Kidney (tissue), 14 donors: ENCODE measurements around the gene TSC22D4. TPM values are rescaled to one million over a fixed set of nuclear protein-coding genes. Genes with fewer than 3 reads are reported as not detected.
A peak's percentile ranks its signal among the peaks of the same experiment; 100 is the strongest.

Experiments used
- DNase-seq, 5 donors: peaks; one replicate each; pipeline ENCODE4 v3.0.0-alpha.2; 2013 to 2020
- FAIRE-seq: peaks from 2 replicates; lab custom pipeline; 2012; peaks lifted over from hg19 to GRCh38; lab: Jason Lieb, UNC
- H3K27ac ChIP-seq, 2 donors: one replicate each; pipeline ENCODE4 v1.7.0; 2013; ENCODE audit warnings: low read depth in 2 of 2, low read length in 2 of 2, inconsistent platforms in 1 of 2
- H3K27me3 ChIP-seq: one replicate; pipeline ENCODE4 v1.7.1; 2013; ENCODE audit warnings: low read length, inconsistent platforms; ENCODE audit not compliant: control insufficient read depth, insufficient read depth
- H3K36me3 ChIP-seq, 3 donors: one replicate each; pipeline versions ENCODE4 v1.7.0 to v1.7.1; 2013; ENCODE audit warnings: low read length in 3 of 3, control low read depth in 1 of 3, inconsistent platforms in 1 of 3; ENCODE audit not compliant: insufficient read depth in 3 of 3, control insufficient read depth in 2 of 3
- H3K4me1 ChIP-seq, 3 donors: one replicate each; pipeline versions ENCODE4 v1.7.0 to v1.7.1; 2013; ENCODE audit warnings: low read length in 3 of 3, inconsistent platforms in 1 of 3, low read depth in 1 of 3; ENCODE audit not compliant: control insufficient read depth in 2 of 3, insufficient read depth in 2 of 3
- H3K4me3 ChIP-seq, 3 donors: one replicate each; pipeline versions ENCODE4 v1.7.0 to v1.8.1; 2013; ENCODE audit warnings: low read length in 3 of 3, control low read depth in 1 of 3, inconsistent platforms in 1 of 3
- H3K9ac ChIP-seq, 3 donors: one replicate each; pipeline versions ENCODE4 v1.7.0 to v1.7.1; 2013; ENCODE audit warnings: low read length in 3 of 3, control low read depth in 1 of 3, inconsistent platforms in 1 of 3
- H3K9me3 ChIP-seq, 3 donors: one replicate each; pipeline versions ENCODE4 v1.7.0 to v1.7.1; 2013; ENCODE audit warnings: low read length in 3 of 3, control low read depth in 1 of 3, inconsistent platforms in 1 of 3; ENCODE audit not compliant: control insufficient read depth in 2 of 3, insufficient read depth in 1 of 3
- intact Hi-C: fragments of 100-400 bp; cut with DNase I; formaldehyde crosslinking; loops from one replicate; pipeline ENCODE4 v1.11.1; 2022
- polyA plus RNA-seq: library from polyadenylated mRNA; stranded (reverse); fragments of 350-450 nt; fragmentation: Illumina TruSeq; extraction: RNeasy Lipid Tissue Mini Kit (QIAGEN cat#74804); gene quantifications from one replicate; pipeline ENCODE4 v1.2.3, GENCODE V29; 2014; ENCODE audit warnings: low read depth, low replicate concordance; ENCODE audit not compliant: insufficient read depth
- total RNA-seq: library from RNA; stranded (reverse); fragmentation: NEBNext Ultra II Directional; extraction: Animal tissue kit (Norgen Biotek cat#: 25700); gene quantifications from one replicate; pipeline ENCODE4 v1.2.1, GENCODE V29; 2021
- TF ChIP-seq, protein P1 (sequence below): IDR thresholded peaks from 3 replicates; pipeline ENCODE4 v1.5.1; 2012; ENCODE audit warnings: mild to moderate bottlenecking, moderate library complexity, borderline replicate concordance; ENCODE audit not compliant: insufficient read depth; ENCODE audit errors: extremely low read depth
- donor health status: control.
- donor health status: control.
- donor health status: control.
- donor health status: control.
- donor health status: control.
- donor health status: DM: yes; HTN: yes; CAD: no.
- donor health status: Normal renal cell carcinoma (clear cell type).

The TSC22D4 gene
- total and polyA plus RNA-seq, 2 donors from 2014 or later, result 61.5 to 67.0 TPM

DNA sequence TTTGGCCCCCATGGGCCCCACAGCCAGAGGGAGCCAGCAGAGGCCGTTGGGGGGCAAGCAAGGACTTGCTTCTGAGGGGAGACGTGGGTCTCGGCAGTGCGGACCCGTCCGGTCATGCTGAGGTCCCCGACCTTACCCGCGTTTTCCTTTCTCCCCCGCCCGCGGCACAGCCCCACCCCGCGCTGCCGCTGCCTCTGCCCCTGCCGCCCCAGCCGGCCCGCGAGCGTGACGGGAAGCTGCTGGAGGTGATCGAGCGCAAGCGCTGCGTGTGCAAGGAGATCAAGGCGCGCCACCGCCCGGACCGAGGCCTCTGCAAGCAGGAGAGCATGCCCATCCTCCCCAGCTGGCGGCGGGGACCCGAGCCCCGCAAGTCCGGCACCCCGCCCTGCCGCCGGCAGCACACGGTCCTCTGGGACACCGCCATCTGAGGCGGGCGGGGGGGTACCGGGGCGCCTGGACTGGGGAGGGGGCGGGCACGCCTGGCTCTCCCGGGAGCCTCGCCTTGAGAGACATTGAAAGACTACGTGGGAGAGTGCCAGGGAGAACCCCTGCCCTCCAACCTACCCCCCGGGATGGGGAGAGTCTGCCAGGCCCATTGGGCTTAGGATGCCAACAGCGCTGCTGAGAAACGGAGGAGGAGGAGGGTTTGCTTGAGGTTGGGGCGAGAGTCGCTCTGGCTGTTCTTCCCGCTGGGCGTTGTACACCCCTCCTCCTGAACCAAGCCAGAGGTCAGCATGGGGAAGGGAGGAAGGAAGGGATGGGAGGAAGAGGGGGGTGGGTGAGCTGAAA, 14.7 kb upstream of the TSC22D4 start:
- H3K27me3 ChIP-seq, result no peaks in the 10 kb centered on the region
- H3K9ac ChIP-seq, result no peak overlapping the region
- H3K4me1 ChIP-seq, result peaks cover 0 to 5% (median 0%) of the 10 kb centered on the region in 3 donors
- DNase-seq (peak; percentile 72 to 88 (median 79)), FAIRE-seq (no peak)
- TF ChIP-seq, protein P1, sequence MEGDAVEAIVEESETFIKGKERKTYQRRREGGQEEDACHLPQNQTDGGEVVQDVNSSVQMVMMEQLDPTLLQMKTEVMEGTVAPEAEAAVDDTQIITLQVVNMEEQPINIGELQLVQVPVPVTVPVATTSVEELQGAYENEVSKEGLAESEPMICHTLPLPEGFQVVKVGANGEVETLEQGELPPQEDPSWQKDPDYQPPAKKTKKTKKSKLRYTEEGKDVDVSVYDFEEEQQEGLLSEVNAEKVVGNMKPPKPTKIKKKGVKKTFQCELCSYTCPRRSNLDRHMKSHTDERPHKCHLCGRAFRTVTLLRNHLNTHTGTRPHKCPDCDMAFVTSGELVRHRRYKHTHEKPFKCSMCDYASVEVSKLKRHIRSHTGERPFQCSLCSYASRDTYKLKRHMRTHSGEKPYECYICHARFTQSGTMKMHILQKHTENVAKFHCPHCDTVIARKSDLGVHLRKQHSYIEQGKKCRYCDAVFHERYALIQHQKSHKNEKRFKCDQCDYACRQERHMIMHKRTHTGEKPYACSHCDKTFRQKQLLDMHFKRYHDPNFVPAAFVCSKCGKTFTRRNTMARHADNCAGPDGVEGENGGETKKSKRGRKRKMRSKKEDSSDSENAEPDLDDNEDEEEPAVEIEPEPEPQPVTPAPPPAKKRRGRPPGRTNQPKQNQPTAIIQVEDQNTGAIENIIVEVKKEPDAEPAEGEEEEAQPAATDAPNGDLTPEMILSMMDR, result no peak
- intact Hi-C loops, result no loop called here
- no peaks in the 10 kb centered on the region for H3K36me3 ChIP-seq
- H3K9me3 ChIP-seq, result no peaks in the 10 kb centered on the region
- no peak overlapping the region for H3K27ac ChIP-seq
- peak overlapping the region in 1 of 3 donors; percentile 32 for H3K4me3 ChIP-seq

DNA sequence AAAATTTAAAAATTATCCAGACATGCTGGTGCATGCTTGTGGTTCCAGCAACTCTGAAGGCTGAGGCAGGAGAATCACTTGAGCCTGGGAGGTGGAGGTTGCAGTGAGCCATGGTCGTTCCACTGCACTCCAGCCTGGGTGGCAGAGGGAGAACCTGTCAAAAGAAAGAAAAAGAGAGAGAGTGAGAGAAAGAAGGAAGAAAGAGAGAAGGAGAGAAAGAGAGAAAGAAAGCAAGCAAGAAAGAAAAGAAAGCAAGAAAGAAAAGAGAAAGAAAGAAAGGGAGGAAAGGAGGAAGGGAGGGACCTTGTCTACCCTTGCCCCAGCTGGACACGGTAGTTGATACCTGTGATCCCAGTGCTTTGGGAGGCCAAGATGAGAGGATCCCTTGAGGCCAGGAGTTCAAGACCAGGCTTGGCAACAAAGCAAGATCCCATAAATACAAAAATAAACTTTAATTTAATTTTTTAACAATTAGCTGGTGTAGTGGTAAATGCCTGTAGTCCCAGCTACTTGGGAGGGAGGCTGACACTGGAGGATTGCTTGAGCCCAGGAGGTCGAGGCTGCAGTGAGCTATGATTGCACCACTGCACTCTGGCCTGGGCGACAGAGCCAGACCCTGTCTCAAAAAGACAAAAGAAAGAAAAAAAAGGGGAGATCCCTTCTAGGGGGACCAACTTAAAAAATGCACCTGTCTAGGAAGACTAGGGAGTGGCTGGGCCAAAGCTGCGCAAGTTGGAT, 13.9 kb upstream of the TSC22D4 start:
- TF ChIP-seq, protein P1, result no peak
- Histone ChIP-seq H3K27ac (no peak overlapping the region), H3K9me3 (no peaks in the 10 kb centered on the region), H3K9ac (no peak overlapping the region), H3K4me3 (peak overlapping the region in 1 of 3 donors; percentile 32), H3K27me3 (no peaks in the 10 kb centered on the region), H3K36me3 (no peaks in the 10 kb centered on the region), H3K4me1 (peaks cover 0 to 5% (median 0%) of the 10 kb centered on the region in 3 donors)
- no peak for DNase-seq
- FAIRE-seq, result no peak
- intact Hi-C loops, result no loop called here

DNA sequence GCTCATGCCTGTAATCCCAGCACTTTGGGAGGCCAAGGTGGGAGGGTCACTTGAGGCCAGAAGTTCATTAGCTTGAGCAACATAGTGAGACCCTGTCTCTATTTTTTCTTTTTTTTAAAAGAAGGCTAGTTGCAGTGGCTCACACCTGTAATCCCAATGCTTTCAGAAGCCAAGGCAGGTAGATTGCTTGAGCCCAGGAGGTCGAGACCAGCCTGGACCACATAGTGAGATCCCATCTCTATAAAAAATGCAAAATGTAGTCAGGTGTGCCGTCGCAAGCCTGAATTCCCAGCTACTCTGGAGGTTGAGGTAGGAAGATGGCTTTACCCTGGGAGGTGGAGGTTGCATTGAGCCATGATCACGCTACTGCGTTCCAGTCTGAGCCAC, 12.2 kb upstream of the TSC22D4 start:
- FAIRE-seq (no peak), DNase-seq (no peak)
- TF ChIP-seq, protein P1, result no peak
- H3K4me1 ChIP-seq, result peaks cover 0 to 5% (median 0%) of the 10 kb centered on the region in 3 donors
- H3K9ac ChIP-seq, result no peak overlapping the region
- no peaks in the 10 kb centered on the region for H3K27me3 ChIP-seq
- no peaks in the 10 kb centered on the region for H3K9me3 ChIP-seq
- H3K27ac ChIP-seq, result no peak overlapping the region
- intact Hi-C loops, result no loop called here
- H3K4me3 ChIP-seq, result no peak overlapping the region
- H3K36me3 ChIP-seq, result no peaks in the 10 kb centered on the region
